Keratinocyte (primary cell): ENCODE measurements around the gene PDCD11. TPM values are rescaled to one million over a fixed set of nuclear protein-coding genes. Genes with fewer than 3 reads are reported as not detected.

Experiments used
- DNase-seq: peaks from one replicate; pipeline ENCODE4 v3.0.0-alpha.2; 2011; ENCODE audit warnings: low read depth, missing footprints, low spot score
- FAIRE-seq: peaks from 2 replicates; lab custom pipeline; 2011; peaks lifted over from hg19 to GRCh38; lab: Jason Lieb, UNC
- H2AFZ ChIP-seq: 2 replicates; pipeline ENCODE4 v1.6.0; 2012; ENCODE audit warnings: low read length, control low read depth, inconsistent platforms; ENCODE audit not compliant: control insufficient read depth
- H3K27ac ChIP-seq: 2 replicates; pipeline ENCODE4 v1.5.1; 2011; ENCODE audit warnings: low read length; ENCODE audit not compliant: control insufficient read depth, insufficient read depth
- H3K27me3 ChIP-seq: 3 replicates; pipeline ENCODE4 v1.6.0; 2011; ENCODE audit warnings: low read length; ENCODE audit not compliant: control insufficient read depth, insufficient read depth; ENCODE audit errors: extremely low read depth
- H3K36me3 ChIP-seq, 2 experiments: 2 replicates in 1 of 2; 3 replicates in 1 of 2; pipeline ENCODE4 v1.5.1; 2011; ENCODE audit warnings: low read length in 2 of 2, mild to moderate bottlenecking in 1 of 2; ENCODE audit not compliant: control insufficient read depth in 2 of 2, insufficient read depth in 2 of 2; ENCODE audit errors: extremely low read depth in 1 of 2
- H3K4me1 ChIP-seq: 3 replicates; pipeline ENCODE4 v1.5.1; 2011; ENCODE audit warnings: low read length; ENCODE audit not compliant: control insufficient read depth, insufficient read depth; ENCODE audit errors: extremely low read depth
- H3K4me2 ChIP-seq: 3 replicates; pipeline ENCODE4 v1.6.0; 2011; ENCODE audit warnings: low read depth, low read length; ENCODE audit not compliant: control insufficient read depth, insufficient read depth; ENCODE audit errors: extremely low read depth
- H3K4me3 ChIP-seq, 3 experiments: fragments of 200-600 bp in 1 of 3; sonication (generic) in 1 of 3; 2 replicates in 2 of 3; 3 replicates in 1 of 3; pipeline ENCODE4 v1.5.1; 2011 to 2016; ENCODE audit warnings: low read length in 3 of 3, mild to moderate bottlenecking in 3 of 3, control low read depth in 2 of 3, inconsistent platforms in 1 of 3, low read depth in 1 of 3, mixed read lengths in 1 of 3, mixed run types in 1 of 3, moderate library complexity in 1 of 3; ENCODE audit not compliant: control insufficient read depth in 2 of 3, insufficient read depth in 2 of 3; ENCODE audit errors: extremely low read depth in 1 of 3
- H3K79me2 ChIP-seq: 2 replicates; pipeline ENCODE4 v1.6.0; 2012; ENCODE audit warnings: low read length; ENCODE audit not compliant: control insufficient read depth, insufficient read depth
- H3K9ac ChIP-seq: 3 replicates; pipeline ENCODE4 v1.6.0; 2011; ENCODE audit warnings: low read length; ENCODE audit not compliant: control insufficient read depth, insufficient read depth; ENCODE audit errors: extremely low read depth
- H3K9me1 ChIP-seq: 3 replicates; pipeline ENCODE4 v1.6.0; 2011; ENCODE audit warnings: low read length; ENCODE audit not compliant: control insufficient read depth, insufficient read depth; ENCODE audit errors: extremely low read depth
- H3K9me3 ChIP-seq: 2 replicates; pipeline ENCODE4 v1.5.1; 2012; ENCODE audit warnings: low read depth, low read length; ENCODE audit not compliant: control insufficient read depth
- H4K20me1 ChIP-seq: 3 replicates; pipeline ENCODE4 v1.6.0; 2011; ENCODE audit warnings: low read length; ENCODE audit not compliant: control insufficient read depth, insufficient read depth; ENCODE audit errors: extremely low read depth
- EZH2 ChIP-seq: IDR thresholded peaks from one replicate; pipeline ENCODE4 v1.6.1; 2012; ENCODE audit warnings: inconsistent platforms, mild to moderate bottlenecking, low read length, moderate library complexity
- dilution Hi-C: fragments of 300-500 bp; cut with MboI; formaldehyde crosslinking; loops from one replicate; pipeline ENCODE4 v1.7.0; 2020; ENCODE audit warnings: low sequenced_read_pairs; ENCODE audit not compliant: extremely low pct_ligation_motif_present
- polyA plus RNA-seq, 5 experiments: library from polyadenylated mRNA; depleted of rRNA in 3 of 5; stranded (reverse) in 3 of 5; stranded (forward) in 1 of 5; unstranded in 1 of 5; fragments of >200 nt; gene quantifications; 1 replicate in 1 of 5; 2 replicates in 3 of 5; 3 replicates in 1 of 5; pipeline versions ENCODE4 v1.2.1 to v1.2.3, GENCODE V29; 2011 to 2012; ENCODE audit warnings: missing spikeins in 2 of 5, low read depth in 1 of 5, low replicate concordance in 1 of 5
- TF ChIP-seq, protein P1 (sequence below), 3 experiments: IDR thresholded peaks in 1 of 3; conservative IDR thresholded peaks in 1 of 3; optimal IDR thresholded peaks in 1 of 3; 2 replicates in 2 of 3; 3 replicates in 1 of 3; pipeline versions ENCODE3 to v1.5.1; 2011; ENCODE audit warnings: low read length in 3 of 3, mild to moderate bottlenecking in 3 of 3, moderate library complexity in 2 of 3, control low read depth in 1 of 3, inconsistent platforms in 1 of 3; ENCODE audit not compliant: insufficient read depth in 2 of 3; ENCODE audit errors: extremely low read depth in 1 of 3

PDCD11 gene
- polyA plus RNA-seq, 1 donor (not counting 4 experiments of a cell fraction or from before 2014, with no cell fraction given), result 28.6 TPM

GRCh38 chr10:103493362-103493915 lies 97.0 kb downstream of the PDCD11 start, which contains the start of gene NEURL1:
NEURL1 (plus strand) TSS chr10:103493705; CDS start chr10:103494388, 683 bp downstream.
- H2AFZ ChIP-seq, result peak within 1 kb of the TSS; percentile 43
- no peaks in the 10 kb centered on the region for H3K79me2 ChIP-seq
- H3K9me1 ChIP-seq, result peaks cover 6% of the 10 kb centered on the region
- TF ChIP-seq, protein P1, sequence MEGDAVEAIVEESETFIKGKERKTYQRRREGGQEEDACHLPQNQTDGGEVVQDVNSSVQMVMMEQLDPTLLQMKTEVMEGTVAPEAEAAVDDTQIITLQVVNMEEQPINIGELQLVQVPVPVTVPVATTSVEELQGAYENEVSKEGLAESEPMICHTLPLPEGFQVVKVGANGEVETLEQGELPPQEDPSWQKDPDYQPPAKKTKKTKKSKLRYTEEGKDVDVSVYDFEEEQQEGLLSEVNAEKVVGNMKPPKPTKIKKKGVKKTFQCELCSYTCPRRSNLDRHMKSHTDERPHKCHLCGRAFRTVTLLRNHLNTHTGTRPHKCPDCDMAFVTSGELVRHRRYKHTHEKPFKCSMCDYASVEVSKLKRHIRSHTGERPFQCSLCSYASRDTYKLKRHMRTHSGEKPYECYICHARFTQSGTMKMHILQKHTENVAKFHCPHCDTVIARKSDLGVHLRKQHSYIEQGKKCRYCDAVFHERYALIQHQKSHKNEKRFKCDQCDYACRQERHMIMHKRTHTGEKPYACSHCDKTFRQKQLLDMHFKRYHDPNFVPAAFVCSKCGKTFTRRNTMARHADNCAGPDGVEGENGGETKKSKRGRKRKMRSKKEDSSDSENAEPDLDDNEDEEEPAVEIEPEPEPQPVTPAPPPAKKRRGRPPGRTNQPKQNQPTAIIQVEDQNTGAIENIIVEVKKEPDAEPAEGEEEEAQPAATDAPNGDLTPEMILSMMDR (optimal IDR thresholded peaks at IDR 0.05 in 1 of 3, IDR thresholded peaks at IDR 0.05 in 1 of 3, conservative IDR thresholded peaks at IDR 0.05 in 1 of 3; ENCODE audit: extremely low read depth in 1 of 3, insufficient read depth in 2 of 3, low read length in 3 of 3), result no peak
- peaks cover 29% of the 10 kb centered on the region for H3K4me1 ChIP-seq
- H3K36me3 ChIP-seq, result no peaks in the 10 kb centered on the region
- H3K27ac ChIP-seq, result no peak within 1 kb of the TSS
- dilution Hi-C loops, result no loop called here
- peak within 1 kb of the TSS; percentile 50 for H3K4me2 ChIP-seq
- peaks cover 35% of the 10 kb centered on the region for H3K27me3 ChIP-seq
- H3K9me3 ChIP-seq, result no peaks in the 10 kb centered on the region
- no peak within 1 kb of the TSS for H3K9ac ChIP-seq
- H3K4me3 ChIP-seq, result peak within 1 kb of the TSS; percentile 31 to 63 (median 47)
- no peak for DNase-seq
- no peaks in the 10 kb centered on the region for H4K20me1 ChIP-seq
- no peak for FAIRE-seq

GRCh38 chr10:103493916-103494877 lies 97.8 kb downstream of the PDCD11 start:
- H3K4me3 ChIP-seq, result peak overlapping the region; percentile 31 to 63 (median 47)
- no peak for FAIRE-seq
- H3K79me2 ChIP-seq, result no peaks in the 10 kb centered on the region
- H3K27ac ChIP-seq, result no peak overlapping the region
- no peaks in the 10 kb centered on the region for H3K36me3 ChIP-seq
- H3K9ac ChIP-seq, result no peak overlapping the region
- dilution Hi-C loops, result no loop called here
- peaks cover 6% of the 10 kb centered on the region for H3K9me1 ChIP-seq
- H3K27me3 ChIP-seq, result peaks cover 35% of the 10 kb centered on the region
- no peaks in the 10 kb centered on the region for H3K9me3 ChIP-seq
- TF ChIP-seq, protein P1 (optimal IDR thresholded peaks at IDR 0.05 in 1 of 3, IDR thresholded peaks at IDR 0.05 in 1 of 3, conservative IDR thresholded peaks at IDR 0.05 in 1 of 3; ENCODE audit: extremely low read depth in 1 of 3, insufficient read depth in 2 of 3, low read length in 3 of 3), result no peak
- TF ChIP-seq EZH2, result peak; percentile 68
- peak overlapping the region; percentile 50 for H3K4me2 ChIP-seq
- H3K4me1 ChIP-seq, result peaks cover 29% of the 10 kb centered on the region
- no peak for DNase-seq
- H2AFZ ChIP-seq, result peak overlapping the region; percentile 43
- no peaks in the 10 kb centered on the region for H4K20me1 ChIP-seq
